ENCODE data around the gene CFDP1.

CFDP1 gene

DNA sequence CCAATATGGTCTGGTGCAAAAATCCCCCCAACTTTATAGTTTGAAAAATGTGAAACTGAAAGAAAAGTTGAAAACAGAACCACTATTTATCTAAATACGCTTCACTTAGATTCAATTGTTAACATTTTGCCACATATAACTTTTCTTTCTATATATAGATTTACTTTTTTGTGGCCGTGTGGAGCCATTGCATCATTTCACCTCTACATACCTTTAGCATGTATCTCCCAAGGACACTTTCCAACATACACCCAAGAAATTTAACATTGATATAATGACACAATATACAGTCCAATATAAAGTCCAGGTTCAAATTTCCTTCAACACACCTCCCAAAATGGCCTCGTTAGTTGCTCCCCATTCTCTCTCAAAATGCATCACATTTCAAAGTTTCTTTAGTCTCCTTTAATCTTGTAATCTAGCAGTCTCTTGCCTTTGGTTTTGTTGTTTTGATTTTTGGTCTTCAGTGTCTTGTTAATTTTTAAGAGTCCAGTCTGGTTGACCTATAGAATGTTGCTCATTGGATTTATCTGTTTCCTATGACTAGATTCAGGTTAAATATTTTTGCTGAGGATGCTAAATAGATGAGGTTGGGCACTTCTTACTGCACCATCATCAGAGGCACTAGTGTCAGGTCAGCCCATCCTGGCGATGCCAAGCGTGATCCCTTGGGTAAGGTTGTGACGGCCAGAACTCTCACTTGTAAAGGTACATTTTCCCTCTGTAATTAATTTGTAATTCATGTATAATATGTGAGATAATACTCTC is 117.6 kb downstream of the CFDP1 start:
- no peak overlapping the region for H3K27ac Mint-ChIP-seq
- peaks cover 49% of the 10 kb centered on the region for H3K36me3 Mint-ChIP-seq (ENCODE audit: low read depth)
- H3K27me3 Mint-ChIP-seq: peaks cover 8% of the 10 kb centered on the region
- no peaks in the 10 kb centered on the region for H3K9me3 Mint-ChIP-seq
- no peak overlapping the region for H3K4me3 Mint-ChIP-seq
- H3K4me1 Mint-ChIP-seq (ENCODE audit: low read depth): peaks cover 34% of the 10 kb centered on the region

GRCh38 chr16:75312875-75313274 is 120.4 kb downstream of the CFDP1 start:
- Mint-ChIP-seq H3K27me3 (peaks cover 3% of the 10 kb centered on the region), H3K36me3 (ENCODE audit: low read depth) (peaks cover 44% of the 10 kb centered on the region), H3K4me1 (ENCODE audit: low read depth) (peaks cover 10% of the 10 kb centered on the region), H3K27ac (no peak overlapping the region), H3K9me3 (no peaks in the 10 kb centered on the region), H3K4me3 (no peak overlapping the region)

DNA sequence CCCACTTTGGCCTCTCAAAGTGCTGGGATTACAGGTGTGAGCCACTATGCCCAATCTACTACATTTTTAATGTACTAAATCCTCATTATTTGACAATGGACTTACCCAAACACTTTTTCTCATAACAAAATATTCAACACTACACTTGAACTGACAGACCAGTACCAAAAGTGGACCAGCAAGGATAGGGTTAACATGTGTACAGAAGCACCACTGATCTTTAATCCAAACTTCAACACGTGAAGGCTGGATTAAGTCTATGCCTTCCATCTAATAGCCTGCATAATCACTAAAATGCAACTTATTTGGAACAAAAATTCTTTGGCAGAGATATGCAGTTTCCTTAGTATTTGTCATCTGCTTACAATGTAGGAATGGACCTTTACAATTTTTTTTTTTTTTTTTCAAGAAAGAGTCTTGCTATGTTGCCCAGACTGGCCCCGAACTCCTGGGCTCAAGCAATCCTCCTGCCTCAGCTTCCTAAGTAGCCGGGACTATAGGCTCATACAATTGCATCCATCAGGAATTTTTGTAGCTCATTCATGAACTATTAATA is 121.8 kb downstream of the CFDP1 start:
- no peak overlapping the region for H3K4me3 Mint-ChIP-seq
- H3K27me3 Mint-ChIP-seq: no peaks in the 10 kb centered on the region
- no peak overlapping the region for H3K27ac Mint-ChIP-seq
- H3K36me3 Mint-ChIP-seq (ENCODE audit: low read depth): peaks cover 35% of the 10 kb centered on the region
- H3K9me3 Mint-ChIP-seq: no peaks in the 10 kb centered on the region
- peaks cover 5% of the 10 kb centered on the region for H3K4me1 Mint-ChIP-seq (ENCODE audit: low read depth)

GRCh38 chr16:75310541-75310940 is 122.8 kb downstream of the CFDP1 start:
- H3K4me1 Mint-ChIP-seq (ENCODE audit: low read depth): peaks cover 14% of the 10 kb centered on the region
- H3K27me3 Mint-ChIP-seq: no peaks in the 10 kb centered on the region
- H3K9me3 Mint-ChIP-seq: no peaks in the 10 kb centered on the region
- H3K27ac Mint-ChIP-seq: no peak overlapping the region
- no peak overlapping the region for H3K4me3 Mint-ChIP-seq
- H3K36me3 Mint-ChIP-seq (ENCODE audit: low read depth): peaks cover 27% of the 10 kb centered on the region

GRCh38 chr16:75309899-75310430 is 123.3 kb downstream of the CFDP1 start:
- Mint-ChIP-seq H3K27ac (no peak overlapping the region), H3K9me3 (no peaks in the 10 kb centered on the region), H3K36me3 (ENCODE audit: low read depth) (peaks cover 28% of the 10 kb centered on the region), H3K27me3 (no peaks in the 10 kb centered on the region), H3K4me3 (no peak overlapping the region), H3K4me1 (ENCODE audit: low read depth) (peaks cover 19% of the 10 kb centered on the region)

DNA sequence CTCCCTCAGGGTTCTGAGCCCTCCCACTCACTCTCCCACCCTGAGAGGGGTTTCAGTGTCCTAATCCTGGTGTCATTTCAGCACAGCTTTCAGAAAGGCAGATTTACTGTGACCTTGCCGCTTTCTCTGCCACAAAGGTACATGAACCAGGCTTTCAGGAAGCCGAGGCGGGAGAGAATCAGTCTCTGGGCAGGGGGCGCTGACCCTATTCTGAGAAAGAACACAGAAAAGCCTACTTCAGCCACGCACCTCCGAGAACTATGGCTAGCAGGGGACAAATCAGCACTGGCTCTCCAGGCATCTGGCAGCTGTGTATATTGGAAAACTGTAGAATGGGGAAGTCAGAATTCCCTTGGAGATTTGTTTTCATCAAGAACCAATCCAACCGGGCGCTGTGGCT is 124.1 kb downstream of the CFDP1 start:
- H3K36me3 Mint-ChIP-seq (ENCODE audit: low read depth): peaks cover 32% of the 10 kb centered on the region

DNA sequence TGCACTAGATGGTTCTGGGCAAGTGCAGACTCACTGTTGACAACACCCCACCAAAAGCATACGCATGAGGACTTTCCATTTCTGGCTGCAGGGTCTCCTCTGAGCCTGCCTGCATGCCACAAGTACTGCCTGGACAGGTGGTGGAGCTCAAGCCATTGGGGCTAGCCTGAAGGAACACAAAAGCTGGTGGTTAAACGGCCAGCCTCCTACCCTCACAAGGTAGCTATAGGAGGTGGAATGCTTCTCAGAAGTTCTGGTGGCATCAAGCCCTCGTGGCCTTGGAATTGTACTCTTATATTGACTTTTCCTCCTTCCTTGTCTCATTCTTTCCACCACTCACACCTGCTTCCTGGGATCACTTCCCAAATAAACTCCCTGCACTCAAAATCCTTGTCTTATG is 125.3 kb downstream of the CFDP1 start:
- no peaks in the 10 kb centered on the region for H3K27me3 Mint-ChIP-seq
- H3K36me3 Mint-ChIP-seq (ENCODE audit: low read depth): peaks cover 32% of the 10 kb centered on the region
- no peaks in the 10 kb centered on the region for H3K9me3 Mint-ChIP-seq
- H3K27ac Mint-ChIP-seq: no peak overlapping the region
- H3K4me3 Mint-ChIP-seq: no peak overlapping the region
- peaks cover 28% of the 10 kb centered on the region for H3K4me1 Mint-ChIP-seq (ENCODE audit: low read depth)

More for the DNA sequence above, 124.1 kb downstream of the CFDP1 start:
- no peaks in the 10 kb centered on the region for H3K27me3 Mint-ChIP-seq
- no peak overlapping the region for H3K27ac Mint-ChIP-seq
- H3K9me3 Mint-ChIP-seq: no peaks in the 10 kb centered on the region
- no peak overlapping the region for H3K4me3 Mint-ChIP-seq
- peaks cover 27% of the 10 kb centered on the region for H3K4me1 Mint-ChIP-seq (ENCODE audit: low read depth)

GRCh38 chr16:75307506-75307905 is 125.8 kb downstream of the CFDP1 start:
- Mint-ChIP-seq H3K36me3 (ENCODE audit: low read depth) (peaks cover 28% of the 10 kb centered on the region), H3K27ac (no peak overlapping the region), H3K4me3 (no peak overlapping the region)

DNA sequence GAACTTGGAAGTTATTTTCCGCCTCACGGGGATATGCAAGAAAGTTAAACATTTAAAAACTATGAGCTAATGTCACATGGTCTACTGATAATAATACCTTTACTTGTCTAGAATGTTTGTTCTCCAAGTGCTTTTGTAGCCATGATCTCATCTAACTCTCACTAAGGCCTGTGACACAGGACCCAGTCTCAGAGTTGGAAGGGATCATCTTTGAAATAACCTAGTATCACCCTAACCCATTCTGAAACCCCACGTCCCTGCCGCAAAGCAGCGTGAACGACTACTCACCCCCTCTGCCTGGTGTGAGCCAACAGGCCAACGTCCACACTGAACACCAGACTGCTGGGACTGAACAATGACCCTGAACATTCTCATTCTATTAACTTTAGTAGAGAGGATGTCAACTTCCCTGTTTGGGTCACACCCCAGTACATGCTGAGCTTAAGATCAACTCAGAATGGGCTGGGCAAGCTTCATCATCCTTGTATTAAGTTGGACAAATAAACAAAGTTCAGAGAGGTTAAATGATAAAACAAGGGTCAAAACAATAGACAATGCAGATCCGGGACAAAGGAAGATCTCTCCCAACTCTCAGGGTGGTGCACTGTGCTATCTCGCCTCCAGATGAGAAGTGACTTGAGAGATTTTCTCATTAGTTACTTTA is 127.1 kb downstream of the CFDP1 start:
- H3K4me1 Mint-ChIP-seq (ENCODE audit: low read depth): peaks cover 28% of the 10 kb centered on the region
- no peaks in the 10 kb centered on the region for H3K27me3 Mint-ChIP-seq
- H3K36me3 Mint-ChIP-seq (ENCODE audit: low read depth): peaks cover 35% of the 10 kb centered on the region
- H3K4me3 Mint-ChIP-seq: no peak overlapping the region
- H3K9me3 Mint-ChIP-seq: no peaks in the 10 kb centered on the region
- H3K27ac Mint-ChIP-seq: peak overlapping the region; percentile 61

More at GRCh38 chr16:75307506-75307905, 125.8 kb downstream of the CFDP1 start:
- Mint-ChIP-seq H3K27me3 (no peaks in the 10 kb centered on the region), H3K9me3 (no peaks in the 10 kb centered on the region), H3K4me1 (ENCODE audit: low read depth) (peaks cover 28% of the 10 kb centered on the region)

DNA sequence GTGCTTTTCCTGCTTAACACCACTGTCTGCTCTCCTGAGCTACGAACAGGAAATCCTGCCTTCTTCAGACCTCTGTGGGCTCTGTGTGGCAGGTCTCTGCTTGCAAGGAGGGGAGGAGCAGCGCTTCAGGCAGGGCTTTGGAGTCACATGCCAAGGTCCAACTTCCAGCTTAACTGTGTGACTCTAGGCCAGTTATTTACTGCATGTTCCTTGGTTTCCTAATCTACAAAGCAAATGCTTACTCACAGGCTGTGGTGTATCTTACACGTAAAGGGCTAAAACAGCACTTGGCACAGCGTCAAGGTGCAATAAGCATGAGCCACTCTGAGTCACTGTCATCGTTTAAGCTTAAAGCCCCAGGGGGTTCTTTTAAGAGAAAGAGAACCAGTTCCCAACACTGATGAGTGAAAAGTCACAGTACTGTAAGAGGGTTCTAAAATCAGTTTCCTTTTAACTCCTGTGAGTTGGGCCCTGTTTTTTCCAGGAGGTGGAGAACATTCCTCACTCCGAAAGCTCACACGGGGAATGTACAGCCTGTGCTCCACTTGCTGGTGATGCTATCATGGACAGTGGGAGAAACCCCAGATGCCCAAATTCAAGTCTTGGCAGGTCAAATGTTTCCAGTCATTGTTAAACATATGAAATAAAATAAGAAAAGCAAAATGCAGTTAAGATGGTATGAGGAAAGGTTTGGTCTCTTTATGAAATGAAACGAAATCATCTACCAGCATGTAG is 127.8 kb downstream of the CFDP1 start:
- Mint-ChIP-seq H3K27ac (peak overlapping the region; percentile 70), H3K4me1 (ENCODE audit: low read depth) (peaks cover 28% of the 10 kb centered on the region), H3K4me3 (peak overlapping the region; percentile 14), H3K9me3 (no peaks in the 10 kb centered on the region), H3K27me3 (no peaks in the 10 kb centered on the region), H3K36me3 (ENCODE audit: low read depth) (peaks cover 38% of the 10 kb centered on the region)

GRCh38 chr16:75304521-75305363 is 128.6 kb downstream of the CFDP1 start:
- peaks cover 28% of the 10 kb centered on the region for H3K4me1 Mint-ChIP-seq (ENCODE audit: low read depth)
- H3K27me3 Mint-ChIP-seq: no peaks in the 10 kb centered on the region
- H3K9me3 Mint-ChIP-seq: no peaks in the 10 kb centered on the region
- peaks cover 45% of the 10 kb centered on the region for H3K36me3 Mint-ChIP-seq (ENCODE audit: low read depth)
- peak overlapping the region; percentile 14 for H3K4me3 Mint-ChIP-seq
- H3K27ac Mint-ChIP-seq: peak overlapping the region; percentile 70

GRCh38 chr16:75301804-75302203 is 131.5 kb downstream of the CFDP1 start:
- H3K4me3 Mint-ChIP-seq: no peak overlapping the region
- H3K27ac Mint-ChIP-seq: no peak overlapping the region
- no peaks in the 10 kb centered on the region for H3K27me3 Mint-ChIP-seq
- H3K4me1 Mint-ChIP-seq (ENCODE audit: low read depth): peaks cover 26% of the 10 kb centered on the region
- H3K36me3 Mint-ChIP-seq (ENCODE audit: low read depth): peaks cover 68% of the 10 kb centered on the region
- H3K9me3 Mint-ChIP-seq: no peaks in the 10 kb centered on the region

GRCh38 chr16:75298267-75298666 is 135.0 kb downstream of the CFDP1 start:
- no peak overlapping the region for H3K27ac Mint-ChIP-seq
- no peaks in the 10 kb centered on the region for H3K27me3 Mint-ChIP-seq
- H3K4me3 Mint-ChIP-seq: no peak overlapping the region
- no peaks in the 10 kb centered on the region for H3K9me3 Mint-ChIP-seq
- peaks cover 71% of the 10 kb centered on the region for H3K36me3 Mint-ChIP-seq (ENCODE audit: low read depth)
- no peaks in the 10 kb centered on the region for H3K4me1 Mint-ChIP-seq (ENCODE audit: low read depth)

DNA sequence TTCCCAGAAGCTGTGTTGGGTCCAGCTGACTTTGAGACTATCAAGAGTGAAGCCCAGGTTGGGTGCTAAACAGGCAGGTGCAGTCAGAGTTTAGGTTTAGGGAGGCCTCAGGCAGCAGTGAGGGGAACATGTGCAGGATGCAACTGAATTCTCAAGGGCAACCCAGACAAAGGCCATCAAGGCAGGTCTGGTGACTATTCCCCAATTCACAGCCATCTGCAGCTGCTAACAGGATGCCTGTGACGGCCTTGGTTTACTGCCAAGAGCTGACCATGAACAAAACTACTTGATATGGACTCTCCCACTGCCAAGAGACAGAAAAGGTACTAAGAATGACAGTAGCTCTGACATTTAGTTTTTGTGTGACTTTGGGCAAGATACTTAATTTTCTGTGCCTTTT is 136.7 kb downstream of the CFDP1 start:
- H3K27me3 Mint-ChIP-seq: peaks cover 4% of the 10 kb centered on the region
- no peak overlapping the region for H3K4me3 Mint-ChIP-seq
- H3K9me3 Mint-ChIP-seq: no peaks in the 10 kb centered on the region
- H3K36me3 Mint-ChIP-seq (ENCODE audit: low read depth): peaks cover 78% of the 10 kb centered on the region
- H3K4me1 Mint-ChIP-seq (ENCODE audit: low read depth): no peaks in the 10 kb centered on the region
- H3K27ac Mint-ChIP-seq: no peak overlapping the region

Measured in stimulated activated naive CD8-positive, alpha-beta T cell treated with anti-CD3 and anti-CD28 coated beads, Interleukin-15, Interleukin-2, amounts not matched to agents 100 ng/mL and 50 ng/mL, for 24 hours (primary cell).